ENCODE data around the gene VPS37B.
A peak's percentile ranks its signal among the peaks of the same experiment; 100 is the strongest.

The VPS37B gene

GRCh38 chr12:122836027-122836921 is 59.6 kb downstream of the VPS37B start:
- DNase-seq = peak; percentile 89

- no peak for DNase-seq
These were observed 60.2 kb downstream of the VPS37B start for GRCh38 chr12:122835750-122836026.

- peak; percentile 31 for DNase-seq
These were observed 60.8 kb downstream of the VPS37B start, which contains the start of gene HIP1R for GRCh38 chr12:122834921-122835749. Gene HIP1R, plus strand, starts transcription at chr12:122835457. Its CDS starts 94 bp downstream, at chr12:122835551.

GRCh38 chr12:122834104-122834920 is 61.6 kb downstream of the VPS37B start:
- peak; percentile 48 for DNase-seq

- DNase-seq = peak; percentile 40
These were observed 65.3 kb downstream of the VPS37B start for GRCh38 chr12:122830517-122831214.

GRCh38 chr12:122827258-122827657 is 68.7 kb downstream of the VPS37B start:
- DNase-seq = peak; percentile 17

- peak; percentile 52 for DNase-seq
These were observed 69.9 kb downstream of the VPS37B start for GRCh38 chr12:122825773-122826724.

- no peak for DNase-seq
These were observed 72.5 kb downstream of the VPS37B start for GRCh38 chr12:122823429-122823828.

- DNase-seq = no peak
These were observed 75.1 kb downstream of the VPS37B start for GRCh38 chr12:122820838-122821271.

GRCh38 chr12:122820138-122820537 is 75.8 kb downstream of the VPS37B start:
- no peak for DNase-seq

- no peak for DNase-seq
These were observed 76.6 kb downstream of the VPS37B start for GRCh38 chr12:122819209-122819785.
